Loucy (cell line): ENCODE measurements around the gene BMPR1B.

Experiments
- H2AFZ ChIP-seq: fragments of 200-600 bp; sonication (generic); 2 replicates; pipeline ENCODE4 v1.6.0; 2016; ENCODE audit warnings: antibody characterized with exemption, mild to moderate bottlenecking, low read length, moderate library complexity
- H3F3A ChIP-seq: fragments of 200-600 bp; 2 replicates; pipeline ENCODE4 v1.6.0; 2016; ENCODE audit warnings: antibody characterized with exemption, low read depth, mild to moderate bottlenecking
- H3K27me3 ChIP-seq: fragments of 200-600 bp; sonication (generic); 2 replicates; pipeline ENCODE4 v1.6.1; 2014; ENCODE audit warnings: low read length, mild to moderate bottlenecking; ENCODE audit not compliant: insufficient read depth, poor library complexity, severe bottlenecking
- H3K36me3 ChIP-seq: fragments of 200-600 bp; sonication (generic); 2 replicates; pipeline ENCODE4 v1.6.1; 2016; ENCODE audit warnings: low read length; ENCODE audit not compliant: insufficient read depth
- H3K4me1 ChIP-seq: fragments of 200-600 bp; sonication (generic); 2 replicates; pipeline ENCODE4 v1.5.1; 2014; ENCODE audit warnings: low read length, mild to moderate bottlenecking; ENCODE audit not compliant: insufficient read depth, poor library complexity, severe bottlenecking
- H3K4me2 ChIP-seq: fragments of 200-600 bp; sonication (generic); 2 replicates; pipeline ENCODE4 v1.6.0; 2014; ENCODE audit warnings: antibody characterized with exemption, low read length, low read depth, mild to moderate bottlenecking; ENCODE audit not compliant: poor library complexity, severe bottlenecking
- H3K4me3 ChIP-seq: fragments of 200-600 bp; sonication (generic); 2 replicates; pipeline ENCODE4 v1.5.1; 2014; ENCODE audit warnings: low read length, mild to moderate bottlenecking, mixed read lengths; ENCODE audit not compliant: poor library complexity, severe bottlenecking
- H3K79me2 ChIP-seq: fragments of 200-600 bp; sonication (generic); 2 replicates; pipeline ENCODE4 v1.6.1; 2014; ENCODE audit warnings: low read length; ENCODE audit not compliant: insufficient read depth
- H3K9ac ChIP-seq: fragments of 200-600 bp; sonication (generic); 2 replicates; pipeline ENCODE4 v1.6.0; 2014; ENCODE audit warnings: mild to moderate bottlenecking, low read depth, low read length, moderate library complexity; ENCODE audit not compliant: poor library complexity, severe bottlenecking
- H3K9me2 ChIP-seq: fragments of 200-600 bp; sonication (generic); replicated peaks from 2 replicates; pipeline ENCODE4 v1.6.1; 2016; ENCODE audit warnings: low read depth, low read length, mixed read lengths
- H3K9me3 ChIP-seq: fragments of 200-600 bp; sonication (generic); 2 replicates; pipeline ENCODE4 v1.6.1; 2014; ENCODE audit warnings: mild to moderate bottlenecking, antibody characterized with exemption, low read length, low read depth; ENCODE audit not compliant: insufficient read depth
- H4K20me1 ChIP-seq: fragments of 200-600 bp; sonication (generic); 2 replicates; pipeline ENCODE4 v1.6.0; 2014; ENCODE audit warnings: antibody characterized with exemption, low read length, mild to moderate bottlenecking; ENCODE audit not compliant: insufficient read depth, poor library complexity, severe bottlenecking
- CTCF ChIP-seq: fragments of 200-600 bp; sonication (generic); conservative IDR thresholded peaks from 2 replicates; pipeline ENCODE4 v1.5.1; 2014; ENCODE audit warnings: mild to moderate bottlenecking, antibody characterized with exemption, low read length
- EZH2phosphoT487 ChIP-seq: fragments of 200-600 bp; IDR thresholded peaks from 2 replicates; pipeline ENCODE4 v1.6.1; 2018; ENCODE audit warnings: antibody characterized with exemption, mild to moderate bottlenecking, moderate library complexity, borderline replicate concordance

Gene BMPR1B

GRCh38 chr4:94924566-94924965 is 166.8 kb downstream of the BMPR1B start:
- Histone ChIP-seq H3K4me1 (no peaks in the 10 kb centered on the region), H2AFZ (no peak overlapping the region), H3K4me3 (no peak overlapping the region), H3K9me2 (no peaks in the 10 kb centered on the region), H4K20me1 (no peaks in the 10 kb centered on the region), H3K4me2 (no peak overlapping the region), H3K79me2 (no peaks in the 10 kb centered on the region), H3K9ac (no peak overlapping the region), H3K27me3 (no peaks in the 10 kb centered on the region), H3F3A (no peaks in the 10 kb centered on the region), H3K36me3 (no peaks in the 10 kb centered on the region), H3K9me3 (no peaks in the 10 kb centered on the region)
- TF ChIP-seq EZH2phosphoT487, result no peak
- TF ChIP-seq CTCF, result no peak

- H3K79me2 ChIP-seq, result no peaks in the 10 kb centered on the region
- no peak overlapping the region for H2AFZ ChIP-seq
- TF ChIP-seq EZH2phosphoT487 (no peak), CTCF (no peak)
- no peaks in the 10 kb centered on the region for H3F3A ChIP-seq
- no peaks in the 10 kb centered on the region for H3K9me2 ChIP-seq
- no peaks in the 10 kb centered on the region for H3K9me3 ChIP-seq
- H3K4me3 ChIP-seq, result no peak overlapping the region
- H3K27me3 ChIP-seq, result no peaks in the 10 kb centered on the region
- no peaks in the 10 kb centered on the region for H3K4me1 ChIP-seq
- H4K20me1 ChIP-seq, result no peaks in the 10 kb centered on the region
- H3K36me3 ChIP-seq, result no peaks in the 10 kb centered on the region
- no peak overlapping the region for H3K4me2 ChIP-seq
- H3K9ac ChIP-seq, result no peak overlapping the region
These were observed 168.1 kb downstream of the BMPR1B start for GRCh38 chr4:94925764-94926347.

GRCh38 chr4:94926936-94927335 is 169.2 kb downstream of the BMPR1B start:
- no peak overlapping the region for H3K9ac ChIP-seq
- H3K4me3 ChIP-seq, result no peak overlapping the region
- no peaks in the 10 kb centered on the region for H3K9me2 ChIP-seq
- no peaks in the 10 kb centered on the region for H3K79me2 ChIP-seq
- H3K27me3 ChIP-seq, result no peaks in the 10 kb centered on the region
- no peaks in the 10 kb centered on the region for H3K36me3 ChIP-seq
- H3K9me3 ChIP-seq, result no peaks in the 10 kb centered on the region
- no peaks in the 10 kb centered on the region for H4K20me1 ChIP-seq
- H3F3A ChIP-seq, result no peaks in the 10 kb centered on the region
- TF ChIP-seq CTCF (no peak), EZH2phosphoT487 (no peak)
- H3K4me2 ChIP-seq, result no peak overlapping the region
- H3K4me1 ChIP-seq, result no peaks in the 10 kb centered on the region
- H2AFZ ChIP-seq, result no peak overlapping the region
